GM19372 (cell line): Measurements from ENCODE around the gene LIPF.
"Not testable (repeated sequence)": the region's sequence is repeated elsewhere in the genome, so short reads cannot be mapped to it uniquely, and the experiment has no call there.

Experiments
- ATAC-seq: cut with Tn5 transposase; IDR thresholded peaks from one replicate; pipeline ENCODE4 v1.9.1; 2021; ENCODE audit warnings: mild to moderate bottlenecking, low read depth, moderate library complexity; ENCODE audit not compliant: unreplicated experiment

Gene LIPF

DNA sequence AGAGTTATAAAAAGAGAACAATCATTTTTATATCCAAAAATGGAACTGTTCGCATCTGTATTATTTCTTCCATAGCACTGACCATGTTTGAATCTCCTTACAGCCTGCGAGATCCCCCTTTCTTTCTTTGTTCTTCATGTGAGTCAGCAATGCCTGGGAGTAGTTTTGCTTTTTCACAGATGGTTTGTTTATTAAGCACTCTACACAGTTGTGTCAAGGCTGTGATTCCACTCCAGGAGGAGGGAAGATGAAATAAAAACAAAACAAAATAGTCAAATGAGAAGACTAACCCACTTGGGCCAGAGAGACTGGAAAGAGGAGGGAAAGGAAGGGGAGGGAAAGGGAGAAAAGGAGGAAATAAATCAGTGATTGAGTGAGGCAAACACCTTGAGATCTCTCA lies 7.8 kb downstream of the LIPF start:
- no peak for ATAC-seq

DNA sequence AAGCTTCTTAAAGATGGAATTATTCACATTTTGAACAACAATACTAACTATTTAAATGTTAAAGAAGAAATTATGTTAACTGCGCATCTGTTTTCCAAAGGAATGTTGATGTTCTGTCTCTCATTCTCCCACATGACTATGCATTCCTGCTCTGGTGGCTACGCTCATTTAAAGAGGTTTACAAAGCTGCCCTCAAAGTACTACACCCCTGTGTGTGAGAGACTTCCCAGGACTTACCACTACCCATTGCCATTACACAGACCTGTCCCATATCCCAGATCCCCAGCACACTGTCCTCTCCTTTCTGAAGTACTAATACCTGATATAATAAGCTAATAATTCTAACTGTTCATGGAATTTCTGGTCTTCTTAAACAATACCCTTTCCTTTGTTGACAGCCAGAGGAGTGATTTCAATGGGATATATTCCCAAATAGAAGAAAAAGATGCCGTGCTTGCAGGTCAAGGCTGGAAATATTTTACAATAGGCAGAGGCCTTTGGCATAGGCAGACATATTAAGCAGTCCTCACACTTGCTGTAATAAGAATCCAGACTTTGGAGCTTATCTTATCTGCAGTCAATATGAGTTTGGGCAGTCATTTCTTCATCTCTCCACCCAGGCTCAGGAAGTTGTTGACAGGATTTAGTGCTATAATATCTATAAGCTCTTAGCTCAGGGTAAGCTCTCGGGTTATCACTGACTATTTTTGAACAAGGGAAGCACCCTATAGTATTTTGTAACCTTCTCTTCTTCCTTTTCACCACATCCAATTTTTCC lies 12.2 kb downstream of the LIPF start:
- no peak for ATAC-seq

- no peak for ATAC-seq
Measured at GRCh38 chr10:88680958-88681357, 16.7 kb downstream of the LIPF start.

DNA sequence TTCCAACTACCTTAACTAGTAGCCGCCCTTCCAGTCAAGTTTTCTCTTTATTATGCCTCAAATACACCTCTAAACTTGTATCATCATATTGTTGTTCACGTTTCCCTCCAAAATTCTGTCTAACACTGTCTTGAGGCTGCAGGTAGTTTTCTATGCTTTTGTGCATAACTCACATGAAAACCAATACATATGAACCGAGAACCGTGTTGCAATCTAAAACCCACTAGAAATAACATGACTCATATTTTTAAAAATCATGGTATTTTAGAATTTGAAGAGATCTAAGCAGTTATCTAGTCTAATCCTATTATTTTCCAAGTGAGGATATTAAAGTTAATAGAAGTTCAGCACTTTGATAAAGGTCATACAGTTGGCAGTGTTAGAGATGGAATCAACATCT lies 18.2 kb downstream of the LIPF start:
- no peak for ATAC-seq

GRCh38 chr10:88687853-88688467 lies 23.7 kb downstream of the LIPF start:
- no peak for ATAC-seq

DNA sequence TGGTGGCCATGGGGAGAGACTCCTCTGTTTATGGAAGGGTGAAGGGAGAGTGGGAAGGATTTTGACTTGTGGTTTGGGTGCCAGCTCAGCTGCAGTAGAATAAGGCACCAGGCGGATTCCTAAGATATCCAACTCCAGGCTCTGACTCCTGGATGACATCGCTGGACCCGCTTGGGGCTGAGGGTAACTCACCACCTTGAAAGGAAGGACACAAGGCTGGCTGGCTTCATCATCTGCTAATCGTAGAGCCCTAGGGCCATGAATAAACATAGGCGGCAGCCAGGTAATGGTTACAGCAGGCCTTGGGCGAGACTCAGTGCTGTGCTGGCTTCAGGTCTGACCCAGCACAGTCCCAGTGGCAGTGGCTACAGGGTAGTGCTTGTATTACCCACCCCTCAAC lies 25.1 kb downstream of the LIPF start:
- ATAC-seq = no peak

DNA sequence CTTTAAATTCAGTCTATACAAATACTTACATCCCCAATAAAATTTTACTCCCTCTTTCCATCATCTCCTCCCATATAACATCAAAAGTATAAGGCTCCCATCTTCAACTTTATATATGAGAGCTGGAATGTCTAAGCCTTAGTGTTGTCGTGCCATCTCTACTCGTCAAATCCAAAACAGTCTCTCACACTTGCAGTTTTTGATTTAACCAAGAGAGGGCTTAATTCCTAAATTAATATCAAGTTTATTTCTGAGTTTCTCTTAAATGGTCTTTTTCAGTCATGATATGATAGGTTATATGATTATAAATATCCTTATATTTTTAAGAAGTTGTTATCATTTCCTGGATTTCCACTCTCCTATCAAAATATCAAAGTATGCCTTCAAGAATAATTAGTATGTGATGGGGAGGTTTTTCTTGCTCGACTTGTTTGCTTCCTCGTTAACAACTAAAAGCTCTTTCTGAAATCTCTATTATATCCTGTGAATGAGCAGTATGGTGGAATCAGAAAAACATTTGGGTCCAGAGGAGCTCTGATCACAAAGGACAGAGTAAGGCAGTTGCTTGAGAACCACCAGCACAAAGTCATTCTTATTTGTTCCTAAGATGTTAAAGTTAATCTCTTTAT lies 29.3 kb downstream of the LIPF start:
- ATAC-seq = no peak

GRCh38 chr10:88702848-88703597 lies 38.8 kb downstream of the LIPF start:
- ATAC-seq = no peak

- no peak for ATAC-seq
Measured at GRCh38 chr10:88705958-88706357, 41.7 kb downstream of the LIPF start, which contains the start of gene LIPK. Gene LIPK (plus strand): TSS chr10:88706249. CDS start chr10:88724544, 18,295 bp downstream.

DNA sequence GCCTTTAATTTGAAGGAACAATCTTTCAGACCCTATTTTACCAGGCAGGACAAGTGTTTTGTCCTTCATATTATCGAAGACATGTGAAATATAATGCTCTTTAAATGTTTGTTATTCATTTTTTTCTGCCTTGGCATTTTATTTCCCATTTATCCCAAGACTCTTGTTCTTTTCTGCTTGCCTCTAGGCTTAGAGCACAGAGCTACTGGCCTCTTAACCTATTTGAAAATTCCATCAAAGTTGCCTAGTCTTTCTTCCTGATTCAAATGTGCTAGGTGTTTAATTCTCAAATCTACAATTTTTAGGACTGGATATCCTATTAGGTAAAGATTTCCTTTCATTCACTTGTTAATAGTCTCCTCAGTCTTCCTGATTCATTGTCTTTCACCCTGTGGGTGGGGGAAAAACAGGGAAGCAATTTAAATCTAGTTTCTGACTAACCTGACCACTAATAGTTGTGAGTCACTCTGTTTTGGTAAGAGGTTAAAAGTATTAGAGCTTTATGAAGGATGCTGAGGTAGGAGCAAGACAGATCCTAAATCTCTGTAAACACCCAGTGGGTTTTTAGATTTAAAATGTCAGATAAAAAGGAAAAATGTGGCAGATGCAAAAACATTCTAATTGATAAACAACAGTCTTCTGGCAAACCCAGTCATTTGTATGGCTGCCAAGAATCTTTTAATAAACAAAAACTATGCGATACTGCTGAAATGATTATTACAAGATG lies 43.4 kb downstream of the LIPF start:
- no peak for ATAC-seq

- ATAC-seq = not testable (repeated sequence)
Measured at GRCh38 chr10:88709361-88709760, 45.1 kb downstream of the LIPF start.

- no peak for ATAC-seq
Measured at GRCh38 chr10:88715517-88715916, 51.3 kb downstream of the LIPF start.

GRCh38 chr10:88721392-88721791 lies 57.1 kb downstream of the LIPF start:
- no peak for ATAC-seq

- no peak for ATAC-seq
Measured at GRCh38 chr10:88725798-88726197, 61.6 kb downstream of the LIPF start.

- ATAC-seq = no peak
Measured at GRCh38 chr10:88728107-88728763, 64.0 kb downstream of the LIPF start.
